ENCODE measurements around the gene POP7. TPM values are rescaled to one million over a fixed set of nuclear protein-coding genes. Genes with fewer than 3 reads are reported as not detected.
"Not testable (repeated sequence)": the region's sequence is repeated elsewhere in the genome, so short reads cannot be mapped to it uniquely, and the experiment has no call there.

The POP7 gene
- total and polyA plus RNA-seq, 3 experiments from 2014 or later = 51.7 to 83.3 (median 79.7) TPM

- Histone ChIP-seq H3K27ac (ENCODE audit: low read depth, low read length) (no peak overlapping the region), H3K4me3 (ENCODE audit: low read length) (no peak overlapping the region), H3K36me3 (ENCODE audit: insufficient read depth, low read length) (no peaks in the 10 kb centered on the region), H3K9me3 (ENCODE audit: low read length) (no peaks in the 10 kb centered on the region), H3K4me1 (ENCODE audit: insufficient read depth, low read length) (no peaks in the 10 kb centered on the region), H3K27me3 (ENCODE audit: insufficient read depth, low read length, poor library complexity, severe bottlenecking) (peaks cover 1% of the 10 kb centered on the region)
- POLR2A ChIA-PET = no interaction called here
- Mint-ChIP-seq H3K36me3 (peaks cover 0 to 9% (median 0%) of the 10 kb centered on the region in 3 donors), H3K4me3 (no peak overlapping the region), H3K27me3 (peaks cover 17 to 24% of the 10 kb centered on the region in 2 donors), H3K27ac (peak overlapping the region in 1 of 8 donors; percentile 19), H3K9me3 (peaks cover 0 to 13% (median 12%) of the 10 kb centered on the region in 5 donors), H3K4me1 (no peaks in the 10 kb centered on the region)
- CTCF ChIA-PET = interaction anchor here (0.9 to 1.5 kb wide), 3 partner anchors 8 to 82 kb away, joined by 3 to 4 read pairs (median 4); no protein-coding TSS in a partner anchor
- no peak for DNase-seq
Observed at GRCh38 chr7:100714725-100715124, 8.8 kb downstream of the POP7 start.

- H3K9me3 ChIP-seq (ENCODE audit: low read length); H3K4me1 Mint-ChIP-seq; DNase-seq; H3K4me1 ChIP-seq (ENCODE audit: insufficient read depth, low read length); POLR2A ChIA-PET; H3K27ac Mint-ChIP-seq; H3K4me3 ChIP-seq (ENCODE audit: low read length); H3K36me3 ChIP-seq (ENCODE audit: insufficient read depth, low read length); H3K4me3 Mint-ChIP-seq; H3K27ac ChIP-seq (ENCODE audit: low read depth, low read length): not testable (repeated sequence)
- peaks cover 20% of the 10 kb centered on the region for H3K27me3 ChIP-seq (ENCODE audit: insufficient read depth, low read length, poor library complexity, severe bottlenecking)
- Mint-ChIP-seq H3K27me3 (peaks cover 28 to 40% of the 10 kb centered on the region in 2 donors), H3K9me3 (peaks cover 0 to 13% (median 12%) of the 10 kb centered on the region in 5 donors), H3K36me3 (peaks cover 0 to 11% (median 0%) of the 10 kb centered on the region in 3 donors)
- CTCF ChIA-PET = interaction anchor here (0.7 to 1.1 kb wide), 4 partner anchors 9 to 248 kb away, joined by 3 to 4 read pairs (median 4); partner anchors contain the start of gene POP7
Observed at GRCh38 chr7:100717073-100717472, 11.2 kb downstream of the POP7 start.

- H3K4me1 ChIP-seq (ENCODE audit: insufficient read depth, low read length) = no peaks in the 10 kb centered on the region
- Mint-ChIP-seq H3K4me3 (no peak overlapping the region), H3K9me3 (peaks cover 0 to 13% (median 12%) of the 10 kb centered on the region in 5 donors), H3K27ac (peak overlapping the region in 2 of 8 donors; percentile 39 to 68), H3K27me3 (peaks cover 37 to 58% of the 10 kb centered on the region in 2 donors), H3K36me3 (peaks cover 0 to 11% (median 0%) of the 10 kb centered on the region in 3 donors), H3K4me1 (peaks cover 0 to 3% (median 0%) of the 10 kb centered on the region in 3 donors)
- CTCF ChIA-PET = interaction anchor here (1.1 to 1.7 kb wide), 2 partner anchors 14 to 27 kb away, joined by 3 to 4 read pairs; partner anchors contain the start of gene POP7
- peaks cover 20% of the 10 kb centered on the region for H3K27me3 ChIP-seq (ENCODE audit: insufficient read depth, low read length, poor library complexity, severe bottlenecking)
- POLR2A ChIA-PET = no interaction called here
- no peak for DNase-seq
- no peaks in the 10 kb centered on the region for H3K36me3 ChIP-seq (ENCODE audit: insufficient read depth, low read length)
- no peak overlapping the region for H3K27ac ChIP-seq (ENCODE audit: low read depth, low read length)
- no peaks in the 10 kb centered on the region for H3K9me3 ChIP-seq (ENCODE audit: low read length)
- H3K4me3 ChIP-seq (ENCODE audit: low read length) = no peak overlapping the region
Observed at GRCh38 chr7:100719523-100720278, 13.8 kb downstream of the POP7 start.

GRCh38 chr7:100720279-100720670 lies 14.4 kb downstream of the POP7 start, which contains the start of gene EPO:
Gene EPO (plus strand): TSS chr7:100720468. CDS start chr7:100720981, 513 bp downstream.
- peaks cover 3% of the 10 kb centered on the region for H3K4me1 ChIP-seq (ENCODE audit: insufficient read depth, low read length)
- H3K4me1 Mint-ChIP-seq = peaks cover 2 to 5% (median 4%) of the 10 kb centered on the region in 3 donors
- H3K27me3 Mint-ChIP-seq = peaks cover 40 to 57% of the 10 kb centered on the region in 2 donors
- no peak within 1 kb of the TSS for H3K4me3 ChIP-seq (ENCODE audit: low read length)
- H3K27ac Mint-ChIP-seq = peak within 1 kb of the TSS in 2 of 8 donors; percentile 39 to 68
- H3K36me3 ChIP-seq (ENCODE audit: insufficient read depth, low read length) = no peaks in the 10 kb centered on the region
- H3K27me3 ChIP-seq (ENCODE audit: insufficient read depth, low read length, poor library complexity, severe bottlenecking) = peaks cover 20% of the 10 kb centered on the region
- ChIA-PET POLR2A (no interaction called here), CTCF (interaction anchor here (1.7 kb wide), 1 partner anchor 14 kb away, joined by 4 read pairs; the partner anchor contains the start of gene POP7)
- H3K36me3 Mint-ChIP-seq = peaks cover 0 to 11% (median 0%) of the 10 kb centered on the region in 3 donors
- no peaks in the 10 kb centered on the region for H3K9me3 ChIP-seq (ENCODE audit: low read length)
- H3K27ac ChIP-seq (ENCODE audit: low read depth, low read length) = no peak within 1 kb of the TSS
- no peak within 1 kb of the TSS for H3K4me3 Mint-ChIP-seq
- peaks cover 0 to 13% (median 12%) of the 10 kb centered on the region in 5 donors for H3K9me3 Mint-ChIP-seq
- no peak for DNase-seq

- Histone ChIP-seq H3K36me3 (ENCODE audit: insufficient read depth, low read length) (no peaks in the 10 kb centered on the region), H3K27ac (ENCODE audit: low read depth, low read length) (no peak overlapping the region), H3K27me3 (ENCODE audit: insufficient read depth, low read length, poor library complexity, severe bottlenecking) (peaks cover 20% of the 10 kb centered on the region), H3K9me3 (ENCODE audit: low read length) (no peaks in the 10 kb centered on the region), H3K4me3 (ENCODE audit: low read length) (no peak overlapping the region), H3K4me1 (ENCODE audit: insufficient read depth, low read length) (peaks cover 5% of the 10 kb centered on the region)
- Mint-ChIP-seq H3K4me1 (peaks cover 3 to 6% (median 5%) of the 10 kb centered on the region in 3 donors), H3K27ac (no peak overlapping the region), H3K27me3 (peaks cover 40 to 54% of the 10 kb centered on the region in 2 donors), H3K4me3 (no peak overlapping the region), H3K36me3 (peaks cover 0 to 11% (median 0%) of the 10 kb centered on the region in 3 donors), H3K9me3 (peaks cover 0 to 13% (median 12%) of the 10 kb centered on the region in 5 donors)
- ChIA-PET CTCF (interaction anchor here (0.9 to 1.3 kb wide), 3 partner anchors 16 to 157 kb away, joined by 3 to 6 read pairs (median 3); partner anchors contain the start of gene POP7), POLR2A (interaction anchor here (0.5 to 0.6 kb wide), 2 partner anchors 110 to 170 kb away, joined by 4 to 5 read pairs; no protein-coding TSS in a partner anchor)
- no peak for DNase-seq
Observed at GRCh38 chr7:100720671-100721504, 15.0 kb downstream of the POP7 start.

- no peak for DNase-seq
- H3K27me3 ChIP-seq (ENCODE audit: insufficient read depth, low read length, poor library complexity, severe bottlenecking) = peaks cover 20% of the 10 kb centered on the region
- H3K4me1 ChIP-seq (ENCODE audit: insufficient read depth, low read length) = peaks cover 5% of the 10 kb centered on the region
- peaks cover 0 to 13% (median 12%) of the 10 kb centered on the region in 5 donors for H3K9me3 Mint-ChIP-seq
- H3K27me3 Mint-ChIP-seq = peaks cover 40 to 54% of the 10 kb centered on the region in 2 donors
- no peak overlapping the region for H3K27ac Mint-ChIP-seq
- H3K36me3 Mint-ChIP-seq = peaks cover 0 to 11% (median 0%) of the 10 kb centered on the region in 3 donors
- H3K27ac ChIP-seq (ENCODE audit: low read depth, low read length) = no peak overlapping the region
- no peak overlapping the region for H3K4me3 Mint-ChIP-seq
- H3K4me3 ChIP-seq (ENCODE audit: low read length) = no peak overlapping the region
- H3K9me3 ChIP-seq (ENCODE audit: low read length) = no peaks in the 10 kb centered on the region
- H3K4me1 Mint-ChIP-seq = peaks cover 3 to 6% (median 5%) of the 10 kb centered on the region in 3 donors
- no peaks in the 10 kb centered on the region for H3K36me3 ChIP-seq (ENCODE audit: insufficient read depth, low read length)
- ChIA-PET POLR2A (interaction anchor here (0.5 kb wide), 1 partner anchor 171 kb away, joined by 4 read pairs; no protein-coding TSS in a partner anchor), CTCF (interaction anchor here (0.9 to 1.3 kb wide), 3 partner anchors 16 to 157 kb away, joined by 3 to 6 read pairs (median 3); partner anchors contain the start of gene POP7)
Observed at GRCh38 chr7:100721505-100721812, 15.5 kb downstream of the POP7 start.

GRCh38 chr7:100722480-100723212 lies 16.7 kb downstream of the POP7 start:
- H3K4me3 Mint-ChIP-seq = no peak overlapping the region
- peaks cover 41 to 55% of the 10 kb centered on the region in 2 donors for H3K27me3 Mint-ChIP-seq
- DNase-seq = no peak
- no peak overlapping the region for H3K27ac ChIP-seq (ENCODE audit: low read depth, low read length)
- no peaks in the 10 kb centered on the region for H3K36me3 ChIP-seq (ENCODE audit: insufficient read depth, low read length)
- H3K4me1 Mint-ChIP-seq = peaks cover 3 to 6% (median 5%) of the 10 kb centered on the region in 3 donors
- CTCF ChIA-PET = interaction anchor here (0.9 to 4.5 kb wide), 5 partner anchors 8 to 96 kb away, joined by 3 to 19 read pairs (median 4); partner anchors contain the start of gene POP7
- peaks cover 26% of the 10 kb centered on the region for H3K27me3 ChIP-seq (ENCODE audit: insufficient read depth, low read length, poor library complexity, severe bottlenecking)
- peaks cover 5% of the 10 kb centered on the region for H3K4me1 ChIP-seq (ENCODE audit: insufficient read depth, low read length)
- peaks cover 0 to 11% (median 0%) of the 10 kb centered on the region in 3 donors for H3K36me3 Mint-ChIP-seq
- H3K4me3 ChIP-seq (ENCODE audit: low read length) = no peak overlapping the region
- H3K9me3 ChIP-seq (ENCODE audit: low read length) = no peaks in the 10 kb centered on the region
- POLR2A ChIA-PET = no interaction called here
- peaks cover 0 to 13% (median 12%) of the 10 kb centered on the region in 5 donors for H3K9me3 Mint-ChIP-seq
- H3K27ac Mint-ChIP-seq = no peak overlapping the region

Data from CD8-positive, alpha-beta memory T cell (primary cell).